ENCODE measurements around the gene ADGRE3. TPM values are rescaled to one million over a fixed set of nuclear protein-coding genes. Genes with fewer than 3 reads are reported as not detected.

ADGRE3 gene
- total and polyA plus RNA-seq, 4 donors = 0.15 to 0.67 (median 0.22) TPM

DNA sequence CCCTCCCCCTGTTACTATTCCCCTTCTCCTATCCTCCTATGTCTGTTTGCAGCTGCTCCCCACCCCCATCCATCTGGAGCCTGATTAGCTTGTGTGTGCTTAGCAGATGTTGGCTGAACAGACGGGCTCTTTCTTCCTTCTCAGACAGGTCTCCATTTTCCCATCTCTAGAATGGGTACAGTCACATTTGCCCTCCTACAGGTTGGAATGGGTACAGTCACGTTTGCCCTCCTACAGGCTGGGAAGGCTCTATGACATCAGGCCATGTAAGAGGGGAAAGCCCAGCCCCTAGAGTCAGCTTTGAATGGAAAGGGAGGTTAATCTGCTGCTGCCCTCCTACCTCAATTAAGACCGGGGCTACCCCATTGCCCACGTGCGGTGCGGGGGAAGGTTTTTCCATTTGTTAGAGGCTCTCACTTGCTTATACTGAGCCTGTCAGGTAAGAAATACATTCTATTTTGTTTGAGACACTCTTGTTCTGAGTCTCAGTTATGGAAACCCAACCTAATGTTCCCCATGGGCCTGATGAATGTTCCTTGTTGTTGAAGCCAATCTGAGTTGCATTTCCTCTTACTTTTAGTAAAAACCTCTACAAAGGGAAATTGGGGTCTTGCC is 93.9 kb downstream of the ADGRE3 start:
- DNase-seq (ENCODE audit: low spot score) = no peak
- Histone ChIP-seq H3K9ac (ENCODE audit: low read depth in 1 of 2, low read length in 2 of 2) (no peak overlapping the region), H3K27ac (ENCODE audit: low read depth in 1 of 2, low read length in 2 of 2) (no peak overlapping the region), H3K9me3 (ENCODE audit: control insufficient read depth in 4 of 4, low read length in 3 of 4) (no peaks in the 10 kb centered on the region), H3K4me3 (ENCODE audit: low read depth in 1 of 3, low read length in 3 of 3) (no peak overlapping the region), H3K27me3 (ENCODE audit: control insufficient read depth in 4 of 4, insufficient read depth in 4 of 4, low read length in 3 of 4) (no peaks in the 10 kb centered on the region), H3K4me1 (ENCODE audit: control insufficient read depth in 4 of 4, insufficient read depth in 4 of 4, low read length in 3 of 4) (no peaks in the 10 kb centered on the region), H3K36me3 (ENCODE audit: control insufficient read depth in 4 of 4, insufficient read depth in 3 of 4, low read depth in 1 of 4, low read length in 3 of 4) (no peaks in the 10 kb centered on the region)
- WGBS = 62% methylated on average over 6 of the region's 6 CpGs
- TF ChIP-seq HNF4A (conservative IDR thresholded peaks at IDR 0.05) (no peak), FOXA2 (IDR thresholded peaks at IDR 0.05) (no peak), HNF4G (IDR thresholded peaks at IDR 0.05) (no peak)
- TF ChIP-seq, protein P1, sequence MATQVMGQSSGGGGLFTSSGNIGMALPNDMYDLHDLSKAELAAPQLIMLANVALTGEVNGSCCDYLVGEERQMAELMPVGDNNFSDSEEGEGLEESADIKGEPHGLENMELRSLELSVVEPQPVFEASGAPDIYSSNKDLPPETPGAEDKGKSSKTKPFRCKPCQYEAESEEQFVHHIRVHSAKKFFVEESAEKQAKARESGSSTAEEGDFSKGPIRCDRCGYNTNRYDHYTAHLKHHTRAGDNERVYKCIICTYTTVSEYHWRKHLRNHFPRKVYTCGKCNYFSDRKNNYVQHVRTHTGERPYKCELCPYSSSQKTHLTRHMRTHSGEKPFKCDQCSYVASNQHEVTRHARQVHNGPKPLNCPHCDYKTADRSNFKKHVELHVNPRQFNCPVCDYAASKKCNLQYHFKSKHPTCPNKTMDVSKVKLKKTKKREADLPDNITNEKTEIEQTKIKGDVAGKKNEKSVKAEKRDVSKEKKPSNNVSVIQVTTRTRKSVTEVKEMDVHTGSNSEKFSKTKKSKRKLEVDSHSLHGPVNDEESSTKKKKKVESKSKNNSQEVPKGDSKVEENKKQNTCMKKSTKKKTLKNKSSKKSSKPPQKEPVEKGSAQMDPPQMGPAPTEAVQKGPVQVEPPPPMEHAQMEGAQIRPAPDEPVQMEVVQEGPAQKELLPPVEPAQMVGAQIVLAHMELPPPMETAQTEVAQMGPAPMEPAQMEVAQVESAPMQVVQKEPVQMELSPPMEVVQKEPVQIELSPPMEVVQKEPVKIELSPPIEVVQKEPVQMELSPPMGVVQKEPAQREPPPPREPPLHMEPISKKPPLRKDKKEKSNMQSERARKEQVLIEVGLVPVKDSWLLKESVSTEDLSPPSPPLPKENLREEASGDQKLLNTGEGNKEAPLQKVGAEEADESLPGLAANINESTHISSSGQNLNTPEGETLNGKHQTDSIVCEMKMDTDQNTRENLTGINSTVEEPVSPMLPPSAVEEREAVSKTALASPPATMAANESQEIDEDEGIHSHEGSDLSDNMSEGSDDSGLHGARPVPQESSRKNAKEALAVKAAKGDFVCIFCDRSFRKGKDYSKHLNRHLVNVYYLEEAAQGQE (IDR thresholded peaks at IDR 0.05) = no peak
- TF ChIP-seq, protein P2, sequence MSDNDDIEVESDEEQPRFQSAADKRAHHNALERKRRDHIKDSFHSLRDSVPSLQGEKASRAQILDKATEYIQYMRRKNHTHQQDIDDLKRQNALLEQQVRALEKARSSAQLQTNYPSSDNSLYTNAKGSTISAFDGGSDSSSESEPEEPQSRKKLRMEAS (IDR thresholded peaks at IDR 0.05) = no peak

DNA sequence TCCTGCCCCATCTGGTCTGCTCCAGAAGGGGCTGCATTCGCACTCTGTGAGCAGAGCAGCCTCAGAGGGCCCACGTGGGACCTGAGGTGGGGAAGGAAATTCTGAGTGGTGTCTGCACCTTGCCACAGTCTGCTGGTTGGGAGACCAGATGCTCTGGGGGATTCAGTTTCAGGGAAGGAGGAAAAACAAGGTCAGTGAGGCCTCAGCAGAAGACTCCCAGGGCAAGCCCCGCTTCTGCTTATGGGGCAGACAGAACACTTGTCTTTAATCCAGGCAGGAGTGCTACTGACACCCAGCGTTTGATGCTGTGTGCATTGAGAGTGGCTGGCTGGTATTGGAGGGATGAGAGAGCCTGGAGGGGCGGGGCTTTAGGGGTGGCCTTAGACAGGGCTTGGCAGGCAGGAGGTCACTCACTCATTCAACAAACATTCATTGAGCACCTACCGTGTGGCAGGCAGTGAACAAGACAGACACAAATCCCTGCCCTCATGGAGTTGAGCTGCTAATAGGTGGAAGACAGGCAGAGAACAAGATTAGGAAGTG is 96.7 kb downstream of the ADGRE3 start:
- 58% methylated on average over 6 of the region's 6 CpGs for WGBS
- DNase-seq (ENCODE audit: low spot score) = no peak
- H3K4me3 ChIP-seq (ENCODE audit: low read depth in 1 of 3, low read length in 3 of 3) = no peak overlapping the region
- no peak overlapping the region for H3K27ac ChIP-seq (ENCODE audit: low read depth in 1 of 2, low read length in 2 of 2)
- no peak overlapping the region for H3K9ac ChIP-seq (ENCODE audit: low read depth in 1 of 2, low read length in 2 of 2)
- TF ChIP-seq HNF4G (IDR thresholded peaks at IDR 0.05) (no peak), RAD21 (IDR thresholded peaks at IDR 0.05) (no peak), YY1 (IDR thresholded peaks at IDR 0.05) (no peak), FOXA2 (IDR thresholded peaks at IDR 0.05) (no peak), HNF4A (conservative IDR thresholded peaks at IDR 0.05) (no peak), FOXA1 (IDR thresholded peaks at IDR 0.05) (no peak), SP1 (IDR thresholded peaks at IDR 0.05) (no peak), JUND (IDR thresholded peaks at IDR 0.05) (no peak), EGR1 (IDR thresholded peaks at IDR 0.05; ENCODE audit: low read depth in 2 of 2) (no peak), RXRA (IDR thresholded peaks at IDR 0.05) (no peak), GABPA (IDR thresholded peaks at IDR 0.05 in 1 of 2, conservative IDR thresholded peaks at IDR 0.05 in 1 of 2) (no peak), TAF1 (conservative IDR thresholded peaks at IDR 0.05) (no peak), NR2F2 (IDR thresholded peaks at IDR 0.05) (no peak)
- TF ChIP-seq, protein P3, sequence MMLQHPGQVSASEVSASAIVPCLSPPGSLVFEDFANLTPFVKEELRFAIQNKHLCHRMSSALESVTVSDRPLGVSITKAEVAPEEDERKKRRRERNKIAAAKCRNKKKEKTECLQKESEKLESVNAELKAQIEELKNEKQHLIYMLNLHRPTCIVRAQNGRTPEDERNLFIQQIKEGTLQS (IDR thresholded peaks at IDR 0.05) = no peak
- TF ChIP-seq, protein P2 (IDR thresholded peaks at IDR 0.05) = no peak
- TF ChIP-seq, protein P4, sequence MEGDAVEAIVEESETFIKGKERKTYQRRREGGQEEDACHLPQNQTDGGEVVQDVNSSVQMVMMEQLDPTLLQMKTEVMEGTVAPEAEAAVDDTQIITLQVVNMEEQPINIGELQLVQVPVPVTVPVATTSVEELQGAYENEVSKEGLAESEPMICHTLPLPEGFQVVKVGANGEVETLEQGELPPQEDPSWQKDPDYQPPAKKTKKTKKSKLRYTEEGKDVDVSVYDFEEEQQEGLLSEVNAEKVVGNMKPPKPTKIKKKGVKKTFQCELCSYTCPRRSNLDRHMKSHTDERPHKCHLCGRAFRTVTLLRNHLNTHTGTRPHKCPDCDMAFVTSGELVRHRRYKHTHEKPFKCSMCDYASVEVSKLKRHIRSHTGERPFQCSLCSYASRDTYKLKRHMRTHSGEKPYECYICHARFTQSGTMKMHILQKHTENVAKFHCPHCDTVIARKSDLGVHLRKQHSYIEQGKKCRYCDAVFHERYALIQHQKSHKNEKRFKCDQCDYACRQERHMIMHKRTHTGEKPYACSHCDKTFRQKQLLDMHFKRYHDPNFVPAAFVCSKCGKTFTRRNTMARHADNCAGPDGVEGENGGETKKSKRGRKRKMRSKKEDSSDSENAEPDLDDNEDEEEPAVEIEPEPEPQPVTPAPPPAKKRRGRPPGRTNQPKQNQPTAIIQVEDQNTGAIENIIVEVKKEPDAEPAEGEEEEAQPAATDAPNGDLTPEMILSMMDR (IDR thresholded peaks at IDR 0.05; ENCODE audit: low read depth, low read length, missing input control) = no peak
- TF ChIP-seq, protein P1 (IDR thresholded peaks at IDR 0.05) = no peak
- TF ChIP-seq, protein P5, sequence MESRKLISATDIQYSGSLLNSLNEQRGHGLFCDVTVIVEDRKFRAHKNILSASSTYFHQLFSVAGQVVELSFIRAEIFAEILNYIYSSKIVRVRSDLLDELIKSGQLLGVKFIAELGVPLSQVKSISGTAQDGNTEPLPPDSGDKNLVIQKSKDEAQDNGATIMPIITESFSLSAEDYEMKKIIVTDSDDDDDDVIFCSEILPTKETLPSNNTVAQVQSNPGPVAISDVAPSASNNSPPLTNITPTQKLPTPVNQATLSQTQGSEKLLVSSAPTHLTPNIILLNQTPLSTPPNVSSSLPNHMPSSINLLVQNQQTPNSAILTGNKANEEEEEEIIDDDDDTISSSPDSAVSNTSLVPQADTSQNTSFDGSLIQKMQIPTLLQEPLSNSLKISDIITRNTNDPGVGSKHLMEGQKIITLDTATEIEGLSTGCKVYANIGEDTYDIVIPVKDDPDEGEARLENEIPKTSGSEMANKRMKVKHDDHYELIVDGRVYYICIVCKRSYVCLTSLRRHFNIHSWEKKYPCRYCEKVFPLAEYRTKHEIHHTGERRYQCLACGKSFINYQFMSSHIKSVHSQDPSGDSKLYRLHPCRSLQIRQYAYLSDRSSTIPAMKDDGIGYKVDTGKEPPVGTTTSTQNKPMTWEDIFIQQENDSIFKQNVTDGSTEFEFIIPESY (IDR thresholded peaks at IDR 0.05) = no peak
- H3K9me3 ChIP-seq (ENCODE audit: control insufficient read depth in 4 of 4, low read length in 3 of 4) = no peaks in the 10 kb centered on the region
- H3K36me3 ChIP-seq (ENCODE audit: control insufficient read depth in 4 of 4, insufficient read depth in 3 of 4, low read depth in 1 of 4, low read length in 3 of 4) = no peaks in the 10 kb centered on the region
- no peaks in the 10 kb centered on the region for H3K27me3 ChIP-seq (ENCODE audit: control insufficient read depth in 4 of 4, insufficient read depth in 4 of 4, low read length in 3 of 4)
- no peaks in the 10 kb centered on the region for H3K4me1 ChIP-seq (ENCODE audit: control insufficient read depth in 4 of 4, insufficient read depth in 4 of 4, low read length in 3 of 4)

Measured in liver (tissue), 9 donors.